WTC11 (cell line): ENCODE measurements around the gene PHC3.

Source experiments
- CREB1 ChIP-seq: sonication (generic); formaldehyde crosslinking; IDR thresholded peaks from 2 replicates; pipeline ENCODE4 v1.8.0; 2023; ENCODE audit warnings: mild to moderate bottlenecking, missing genetic modification reagents
- CTCF ChIP-seq: fragments of 200-600 bp; IDR thresholded peaks from 2 replicates; pipeline ENCODE4 v1.8.0; 2022; ENCODE audit warnings: antibody characterized with exemption
- E2F1 ChIP-seq: sonication (generic); formaldehyde crosslinking; IDR thresholded peaks from 2 replicates; pipeline ENCODE4 v1.8.0; 2022; ENCODE audit warnings: mild to moderate bottlenecking, missing genetic modification reagents
- FOXP4 ChIP-seq: sonication (generic); formaldehyde crosslinking; IDR thresholded peaks from 2 replicates; pipeline ENCODE4 v1.8.0; 2022; ENCODE audit warnings: mild to moderate bottlenecking, missing genetic modification reagents
- JAZF1 ChIP-seq: fragments of 250-450 bp; sonication (Bioruptor Pico); IDR thresholded peaks from 2 replicates; pipeline ENCODE4 v1.9.0; 2021; ENCODE audit warnings: moderate library complexity, mild to moderate bottlenecking, inconsistent platforms
- MYBL2 ChIP-seq: sonication (generic); formaldehyde crosslinking; IDR thresholded peaks from 2 replicates; pipeline ENCODE4 v1.8.1; 2023; ENCODE audit warnings: mild to moderate bottlenecking, moderate library complexity, missing genetic modification reagents
- PREB ChIP-seq: sonication (generic); formaldehyde crosslinking; IDR thresholded peaks from 2 replicates; pipeline ENCODE4 v1.8.1; 2022; ENCODE audit warnings: mild to moderate bottlenecking, missing genetic modification reagents, moderate library complexity, borderline replicate concordance
- SP1 ChIP-seq: sonication (generic); formaldehyde crosslinking; conservative IDR thresholded peaks from 2 replicates; pipeline ENCODE4 v1.8.1; 2022; ENCODE audit warnings: missing genetic modification reagents
- ZMAT4 ChIP-seq: fragments of 250-450 bp; sonication (Bioruptor Pico); IDR thresholded peaks from 2 replicates; pipeline ENCODE4 v1.9.0; 2021; ENCODE audit warnings: mild to moderate bottlenecking
- ZNF263 ChIP-seq: sonication (generic); formaldehyde crosslinking; IDR thresholded peaks from 2 replicates; pipeline ENCODE4 v1.8.1; 2022; ENCODE audit warnings: low read depth, mild to moderate bottlenecking, moderate library complexity, missing genetic modification reagents
- ZNF317 ChIP-seq: sonication (generic); formaldehyde crosslinking; IDR thresholded peaks from 2 replicates; pipeline ENCODE4 v1.8.1; 2023; ENCODE audit warnings: low read depth, mild to moderate bottlenecking, moderate library complexity, missing genetic modification reagents, borderline replicate concordance

- TF ChIP-seq PREB (CRISPR knock-in tag) (no peak), ZMAT4 (CRISPR knock-in tag) (no peak), SP1 (no peak), FOXP4 (no peak), CREB1 (CRISPR knock-in tag) (no peak), E2F1 (CRISPR knock-in tag) (no peak), ZNF317 (no peak), CTCF (no peak), JAZF1 (no peak), ZNF263 (no peak), MYBL2 (no peak)
Observed at GRCh38 chr3:170117134-170117533, 64.4 kb downstream of the PHC3 start.
